Lower leg skin (tissue), 4 donors: ENCODE results near the gene ADAMTSL1. TPM values are rescaled to one million over a fixed set of nuclear protein-coding genes. Genes with fewer than 3 reads are reported as not detected.

Source experiments
- DNase-seq, 2 donors: peaks; one replicate each; pipeline ENCODE4 v3.0.0-alpha.2; 2019; ENCODE audit warnings: low spot score in 2 of 2
- H3K4me3 ChIP-seq: fragments of 200-600 bp; sonication (generic); 2 replicates; pipeline ENCODE4 v1.5.1; 2017; ENCODE audit warnings: mild to moderate bottlenecking, low read depth; ENCODE audit not compliant: poor library complexity, severe bottlenecking
- POLR2A ChIP-seq, 2 donors: fragments of 450-650 bp; IDR thresholded peaks; one replicate each; pipeline ENCODE4 v1.6.1; 2016 to 2017; ENCODE audit warnings: antibody characterized with exemption in 2 of 2, mild to moderate bottlenecking in 1 of 2, moderate library complexity in 1 of 2
- WGBS, 2 donors: methylation state at CpG; one replicate each; pipeline ENCODE4 v1.1.5; 2018; 5-methylcytosine and 5-hydroxymethylcytosine counted together
- intact Hi-C: fragments of 100-400 bp; cut with DNase I; formaldehyde crosslinking; loops from one replicate; pipeline ENCODE4 v1.15.0; 2023; ENCODE audit warnings: low total_unique reads
- total RNA-seq, 4 donors: library from RNA; depleted of rRNA; stranded (reverse); fragments of >200 nt; gene quantifications; one replicate each; pipeline ENCODE4 v1.1.0, GENCODE V29; 2016
- TF ChIP-seq, protein P1 (sequence below), 3 donors: fragments of 450-650 bp; IDR thresholded peaks; one replicate each; pipeline ENCODE4 v1.5.1; 2016; ENCODE audit warnings: antibody characterized with exemption in 3 of 3, mild to moderate bottlenecking in 3 of 3, moderate library complexity in 2 of 3

Gene ADAMTSL1
- total RNA-seq, 4 donors from 2014 or later, result 1.2 to 3.6 (median 1.9) TPM

DNA sequence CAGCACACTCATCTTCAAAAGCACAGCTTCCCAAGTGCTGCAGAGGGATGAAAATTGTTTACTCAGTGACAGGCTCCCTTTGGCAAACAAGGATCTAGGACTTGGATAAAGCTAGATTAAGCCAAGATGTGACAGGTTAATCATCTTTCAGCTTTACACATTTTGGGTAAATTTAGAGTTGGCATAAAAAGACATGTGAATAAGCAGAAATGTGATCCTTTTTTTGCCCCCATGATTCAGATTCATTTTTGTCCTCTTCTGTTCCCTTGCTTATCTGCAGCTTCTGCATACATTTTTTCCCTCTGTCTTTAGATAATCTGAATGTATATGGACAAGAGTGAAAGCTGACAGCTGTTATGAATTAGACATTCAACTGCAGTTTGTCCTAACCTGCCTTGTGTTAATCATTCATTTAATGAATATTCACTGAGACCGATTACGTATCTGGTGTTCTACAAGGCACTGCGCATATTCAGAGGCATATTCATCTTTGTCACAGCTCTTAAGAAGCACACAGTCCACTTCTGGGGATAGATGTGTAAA, 19.6 kb downstream of the ADAMTSL1 start:
- DNase-seq, result no peak
- no peak for TF ChIP-seq POLR2A (IDR thresholded peaks at IDR 0.05)
- TF ChIP-seq, protein P1, sequence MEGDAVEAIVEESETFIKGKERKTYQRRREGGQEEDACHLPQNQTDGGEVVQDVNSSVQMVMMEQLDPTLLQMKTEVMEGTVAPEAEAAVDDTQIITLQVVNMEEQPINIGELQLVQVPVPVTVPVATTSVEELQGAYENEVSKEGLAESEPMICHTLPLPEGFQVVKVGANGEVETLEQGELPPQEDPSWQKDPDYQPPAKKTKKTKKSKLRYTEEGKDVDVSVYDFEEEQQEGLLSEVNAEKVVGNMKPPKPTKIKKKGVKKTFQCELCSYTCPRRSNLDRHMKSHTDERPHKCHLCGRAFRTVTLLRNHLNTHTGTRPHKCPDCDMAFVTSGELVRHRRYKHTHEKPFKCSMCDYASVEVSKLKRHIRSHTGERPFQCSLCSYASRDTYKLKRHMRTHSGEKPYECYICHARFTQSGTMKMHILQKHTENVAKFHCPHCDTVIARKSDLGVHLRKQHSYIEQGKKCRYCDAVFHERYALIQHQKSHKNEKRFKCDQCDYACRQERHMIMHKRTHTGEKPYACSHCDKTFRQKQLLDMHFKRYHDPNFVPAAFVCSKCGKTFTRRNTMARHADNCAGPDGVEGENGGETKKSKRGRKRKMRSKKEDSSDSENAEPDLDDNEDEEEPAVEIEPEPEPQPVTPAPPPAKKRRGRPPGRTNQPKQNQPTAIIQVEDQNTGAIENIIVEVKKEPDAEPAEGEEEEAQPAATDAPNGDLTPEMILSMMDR (IDR thresholded peaks at IDR 0.05), result no peak
- WGBS, 2 donors, result 56 to 65% methylated on average over 3 of the region's 3 CpGs
- no peak overlapping the region for H3K4me3 ChIP-seq
- intact Hi-C loops, result no loop called here

DNA sequence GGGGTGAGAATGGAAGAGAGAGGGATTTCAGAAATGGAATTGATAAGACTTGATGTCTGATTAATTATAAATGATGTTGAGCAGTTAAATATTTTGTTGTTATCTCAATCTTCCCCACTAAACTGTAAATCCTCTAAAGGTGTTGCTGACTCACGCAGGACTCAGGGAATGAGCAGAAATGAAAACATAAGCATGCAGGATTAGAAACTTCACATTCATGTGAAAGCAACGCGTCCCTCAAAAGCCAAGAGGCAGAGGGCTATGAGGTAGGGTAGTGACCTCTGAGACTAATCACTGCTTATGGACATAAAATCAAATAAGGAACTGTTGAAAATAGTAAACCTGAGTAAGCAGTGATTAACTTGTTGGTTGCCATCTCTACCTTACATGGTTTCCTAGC, 21.1 kb downstream of the ADAMTSL1 start:
- H3K4me3 ChIP-seq, result no peak overlapping the region
- TF ChIP-seq, protein P1 (IDR thresholded peaks at IDR 0.05), result no peak
- no peak for TF ChIP-seq POLR2A (IDR thresholded peaks at IDR 0.05)
- DNase-seq, result no peak
- intact Hi-C loops, result no loop called here
- WGBS, 2 donors, result 96 to 97% methylated on average over 3 of the region's 3 CpGs

DNA sequence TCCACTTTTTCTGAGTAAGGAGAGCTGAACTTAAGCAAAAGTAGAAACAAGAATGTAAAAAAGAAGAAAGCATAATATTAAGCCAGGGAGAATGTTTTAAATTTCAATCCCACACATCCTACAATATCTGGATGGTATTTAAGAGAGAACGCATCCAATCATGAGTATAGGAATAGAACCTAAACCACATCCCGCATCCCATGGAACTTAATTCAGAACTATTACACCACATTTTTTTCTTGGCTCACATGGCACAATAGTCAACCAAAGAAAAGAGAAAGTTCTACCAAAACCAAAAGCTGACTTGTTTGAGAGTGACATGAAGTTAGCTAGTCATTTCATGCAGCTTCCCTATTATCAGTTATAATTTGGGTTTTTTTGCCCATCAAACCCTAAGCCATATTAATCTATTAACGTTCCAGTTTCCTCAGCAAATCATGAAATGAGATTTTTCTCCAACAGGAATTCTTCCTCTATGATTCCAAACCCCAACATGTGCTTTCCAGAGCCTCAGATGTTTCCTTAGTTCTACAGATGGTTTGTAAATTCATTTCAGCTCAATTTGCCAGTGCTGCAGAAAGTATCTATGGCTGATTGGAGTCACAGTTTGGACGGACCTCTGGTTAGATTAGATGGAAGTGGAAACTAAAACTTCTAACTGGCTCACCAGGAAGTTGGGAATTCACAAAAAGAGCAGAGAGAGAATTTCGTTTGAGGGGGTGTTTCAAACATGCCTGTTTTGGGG, 22.5 kb downstream of the ADAMTSL1 start:
- no peak overlapping the region for H3K4me3 ChIP-seq
- TF ChIP-seq POLR2A (IDR thresholded peaks at IDR 0.05), result no peak
- TF ChIP-seq, protein P1 (IDR thresholded peaks at IDR 0.05), result no peak
- intact Hi-C loops, result no loop called here
- 61 to 65% methylated on average over 5 of the region's 5 CpGs for WGBS, 2 donors
- DNase-seq, result no peak

DNA sequence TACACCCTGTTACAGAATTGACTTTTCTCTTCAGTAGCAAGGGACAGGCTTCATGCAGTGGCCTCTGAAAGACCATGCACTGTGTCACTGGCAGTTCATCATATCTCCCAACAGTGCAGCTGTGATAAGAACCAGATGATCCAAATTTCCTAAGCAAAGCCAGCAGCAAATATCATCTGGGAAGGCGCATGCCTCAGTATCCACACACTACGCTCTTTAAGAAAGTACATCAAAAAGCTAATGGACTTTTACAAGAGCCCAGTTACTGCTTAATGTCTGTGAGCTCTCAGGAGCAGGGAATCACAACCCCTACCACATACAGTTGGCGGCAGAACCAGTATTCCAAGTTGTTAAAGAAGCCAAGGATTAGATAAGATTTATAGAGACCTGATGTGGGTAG, 25.1 kb downstream of the ADAMTSL1 start:
- no peak for DNase-seq
- H3K4me3 ChIP-seq, result no peak overlapping the region
- TF ChIP-seq POLR2A (IDR thresholded peaks at IDR 0.05), result no peak
- TF ChIP-seq, protein P1 (IDR thresholded peaks at IDR 0.05), result no peak
- WGBS, 2 donors, result 68% methylated on average over 3 of the region's 3 CpGs
- intact Hi-C loops, result no loop called here

DNA sequence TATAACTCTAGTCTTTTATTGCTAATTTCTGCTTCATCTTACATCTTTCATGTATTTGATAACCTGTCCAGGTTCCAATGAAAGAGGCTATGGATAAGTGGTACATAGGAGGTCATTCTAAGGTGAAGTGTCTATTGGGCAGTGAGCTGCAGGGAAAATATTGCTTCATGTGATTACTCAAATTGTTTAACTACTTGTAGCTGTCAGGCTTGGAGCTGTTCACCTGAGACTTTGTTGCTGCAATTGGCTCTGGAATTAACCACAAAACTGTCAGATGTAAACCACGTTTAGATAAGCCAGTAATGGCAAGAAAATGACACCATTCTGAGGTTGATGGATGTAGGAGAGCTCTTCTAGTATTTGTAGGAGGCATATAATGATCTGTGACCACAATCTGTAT, 26.0 kb downstream of the ADAMTSL1 start:
- 35 to 37% methylated on average over 1 of the region's 1 CpG for WGBS, 2 donors
- DNase-seq, result no peak
- TF ChIP-seq, protein P1 (IDR thresholded peaks at IDR 0.05), result no peak
- TF ChIP-seq POLR2A (IDR thresholded peaks at IDR 0.05), result no peak
- H3K4me3 ChIP-seq, result no peak overlapping the region
- intact Hi-C loops, result no loop called here
